ENCODE measurements around the gene SAMHD1. TPM values are rescaled to one million over a fixed set of nuclear protein-coding genes. Genes with fewer than 3 reads are reported as not detected.
A peak's percentile ranks its signal among the peaks of the same experiment; 100 is the strongest.
"Not testable (repeated sequence)": the region's sequence is repeated elsewhere in the genome, so short reads cannot be mapped to it uniquely, and the experiment has no call there.

SAMHD1 gene
- 100 to 1,000 TPM; 318 to 346 TPM for total RNA-seq

GRCh38 chr20:36951198-36951978, at the start of gene SAMHD1:
SAMHD1 (minus strand) TSS chr20:36951708; CDS start chr20:36951643, 65 bp downstream.
- CTCF ChIA-PET, result no interaction called here
- H3K36me3 Mint-ChIP-seq (ENCODE audit: low read depth), result peaks cover 38% of the 10 kb centered on the region
- ATAC-seq (peak; percentile 88), DNase-seq (peak; percentile 93)
- peak within 1 kb of the TSS; percentile 90 for H3K27ac Mint-ChIP-seq
- peaks cover 43% of the 10 kb centered on the region for H3K4me1 Mint-ChIP-seq (ENCODE audit: low read depth)
- no peaks in the 10 kb centered on the region for H3K9me3 Mint-ChIP-seq (ENCODE audit: insufficient read depth)
- peak within 1 kb of the TSS; percentile 99 for H3K4me3 Mint-ChIP-seq
- POLR2A ChIA-PET, result interaction anchor here (0.5 to 2.1 kb wide), 6 partner anchors 18 to 393 kb away, joined by 3 to 7 read pairs (median 4); no protein-coding TSS in a partner anchor
- H3K27me3 Mint-ChIP-seq (ENCODE audit: low read depth), result no peaks in the 10 kb centered on the region

- H3K9me3 Mint-ChIP-seq (ENCODE audit: insufficient read depth); H3K27ac Mint-ChIP-seq; DNase-seq; H3K4me3 Mint-ChIP-seq; POLR2A ChIA-PET; ATAC-seq; H3K27me3 Mint-ChIP-seq (ENCODE audit: low read depth); CTCF ChIA-PET: not testable (repeated sequence)
- peaks cover 57% of the 10 kb centered on the region for H3K36me3 Mint-ChIP-seq (ENCODE audit: low read depth)
- peaks cover 14% of the 10 kb centered on the region for H3K4me1 Mint-ChIP-seq (ENCODE audit: low read depth)
Measured at GRCh38 chr20:37000171-37000570, 48.7 kb upstream of the SAMHD1 start.

- POLR2A ChIA-PET, result no interaction called here
- Mint-ChIP-seq H3K4me3 (no peak overlapping the region), H3K4me1 (ENCODE audit: low read depth) (peaks cover 8% of the 10 kb centered on the region), H3K9me3 (ENCODE audit: insufficient read depth) (peaks cover 6% of the 10 kb centered on the region), H3K36me3 (ENCODE audit: low read depth) (peaks cover 66% of the 10 kb centered on the region), H3K27me3 (ENCODE audit: low read depth) (no peaks in the 10 kb centered on the region), H3K27ac (peak overlapping the region; percentile 63)
- no peak for DNase-seq
- CTCF ChIA-PET, result no interaction called here
- ATAC-seq, result no peak
Measured at GRCh38 chr20:36998652-36999051, 47.1 kb upstream of the SAMHD1 start.

GRCh38 chr20:36997121-36997520, 45.6 kb upstream of the SAMHD1 start:
- Mint-ChIP-seq H3K4me1 (ENCODE audit: low read depth) (peaks cover 8% of the 10 kb centered on the region), H3K4me3 (no peak overlapping the region), H3K9me3 (ENCODE audit: insufficient read depth) (peaks cover 6% of the 10 kb centered on the region), H3K27me3 (ENCODE audit: low read depth) (no peaks in the 10 kb centered on the region), H3K27ac (no peak overlapping the region), H3K36me3 (ENCODE audit: low read depth) (peaks cover 66% of the 10 kb centered on the region)
- ChIA-PET POLR2A (no interaction called here), CTCF (no interaction called here)
- DNase-seq (no peak), ATAC-seq (no peak)

- not testable (repeated sequence) for H3K4me3 Mint-ChIP-seq
- CTCF ChIA-PET, result interaction anchor here (1.6 to 1.7 kb wide), 2 partner anchors 10 to 14 kb away, joined by 4 read pairs; no protein-coding TSS in a partner anchor
Measured at GRCh38 chr20:36994221-36994620, 42.7 kb upstream of the SAMHD1 start.

GRCh38 chr20:36992802-36993334, 41.4 kb upstream of the SAMHD1 start:
- no peak overlapping the region for H3K4me3 Mint-ChIP-seq
- ATAC-seq, result no peak
- H3K36me3 Mint-ChIP-seq (ENCODE audit: low read depth), result peaks cover 74% of the 10 kb centered on the region
- POLR2A ChIA-PET, result interaction anchor here (1.1 kb wide), 1 partner anchor 36 kb away, joined by 3 read pairs; no protein-coding TSS in a partner anchor
- peaks cover 12% of the 10 kb centered on the region for H3K9me3 Mint-ChIP-seq (ENCODE audit: insufficient read depth)
- H3K27ac Mint-ChIP-seq, result no peak overlapping the region
- H3K27me3 Mint-ChIP-seq (ENCODE audit: low read depth), result no peaks in the 10 kb centered on the region
- H3K4me1 Mint-ChIP-seq (ENCODE audit: low read depth), result peaks cover 35% of the 10 kb centered on the region
- no peak for DNase-seq
- CTCF ChIA-PET, result no interaction called here

More at GRCh38 chr20:36994221-36994620, 42.7 kb upstream of the SAMHD1 start:
- H3K36me3 Mint-ChIP-seq (ENCODE audit: low read depth), result peaks cover 72% of the 10 kb centered on the region
- peaks cover 25% of the 10 kb centered on the region for H3K4me1 Mint-ChIP-seq (ENCODE audit: low read depth)
- H3K27ac Mint-ChIP-seq; DNase-seq; H3K27me3 Mint-ChIP-seq (ENCODE audit: low read depth); ATAC-seq; H3K9me3 Mint-ChIP-seq (ENCODE audit: insufficient read depth); POLR2A ChIA-PET: not testable (repeated sequence)

- Mint-ChIP-seq H3K27me3 (ENCODE audit: low read depth) (no peaks in the 10 kb centered on the region), H3K36me3 (ENCODE audit: low read depth) (peaks cover 68% of the 10 kb centered on the region), H3K4me1 (ENCODE audit: low read depth) (peaks cover 37% of the 10 kb centered on the region), H3K27ac (no peak overlapping the region), H3K4me3 (no peak overlapping the region), H3K9me3 (ENCODE audit: insufficient read depth) (peaks cover 12% of the 10 kb centered on the region)
- CTCF ChIA-PET, result no interaction called here
- ATAC-seq, result no peak
- DNase-seq, result no peak
- POLR2A ChIA-PET, result interaction anchor here (1.1 kb wide), 1 partner anchor 35 kb away, joined by 3 read pairs; no protein-coding TSS in a partner anchor
Measured at GRCh38 chr20:36991703-36992102, 40.2 kb upstream of the SAMHD1 start.

- Mint-ChIP-seq H3K4me1 (ENCODE audit: low read depth) (peaks cover 37% of the 10 kb centered on the region), H3K4me3 (no peak overlapping the region), H3K27me3 (ENCODE audit: low read depth) (no peaks in the 10 kb centered on the region), H3K9me3 (ENCODE audit: insufficient read depth) (peaks cover 6% of the 10 kb centered on the region), H3K27ac (peak overlapping the region; percentile 75), H3K36me3 (ENCODE audit: low read depth) (peaks cover 59% of the 10 kb centered on the region)
- DNase-seq, result no peak
- ChIA-PET POLR2A (no interaction called here), CTCF (interaction anchor here (1.2 kb wide), 1 partner anchor 18 kb away, joined by 4 read pairs; no protein-coding TSS in a partner anchor)
- ATAC-seq, result no peak
Measured at GRCh38 chr20:36989797-36990196, 38.3 kb upstream of the SAMHD1 start.

GRCh38 chr20:36988494-36988966, 37.0 kb upstream of the SAMHD1 start:
- peak; percentile 27 for ATAC-seq
- POLR2A ChIA-PET, result interaction anchor here (0.9 kb wide), 2 partner anchors 19 to 33 kb away, joined by 3 read pairs; no protein-coding TSS in a partner anchor
- Mint-ChIP-seq H3K36me3 (ENCODE audit: low read depth) (peaks cover 49% of the 10 kb centered on the region), H3K4me1 (ENCODE audit: low read depth) (peaks cover 37% of the 10 kb centered on the region), H3K27ac (peak overlapping the region; percentile 75), H3K4me3 (no peak overlapping the region), H3K27me3 (ENCODE audit: low read depth) (no peaks in the 10 kb centered on the region), H3K9me3 (ENCODE audit: insufficient read depth) (peaks cover 6% of the 10 kb centered on the region)
- CTCF ChIA-PET, result interaction anchor here (0.8 to 1.7 kb wide), 2 partner anchors 20 to 93 kb away, joined by 3 to 5 read pairs; no protein-coding TSS in a partner anchor
- no peak for DNase-seq

- H3K27ac Mint-ChIP-seq, result no peak overlapping the region
- CTCF ChIA-PET, result interaction anchor here (1.3 kb wide), 1 partner anchor 10 kb away, joined by 4 read pairs; no protein-coding TSS in a partner anchor
Measured at GRCh38 chr20:36984257-36984638, 32.7 kb upstream of the SAMHD1 start.

GRCh38 chr20:36975099-36975818, 23.8 kb upstream of the SAMHD1 start:
- POLR2A ChIA-PET, result interaction anchor here (0.6 to 1.4 kb wide), 5 partner anchors 25 to 120 kb away, joined by 3 to 7 read pairs (median 4); no protein-coding TSS in a partner anchor
- peak; percentile 84 for DNase-seq
- Mint-ChIP-seq H3K36me3 (ENCODE audit: low read depth) (peaks cover 8% of the 10 kb centered on the region), H3K27me3 (ENCODE audit: low read depth) (no peaks in the 10 kb centered on the region), H3K4me3 (peak overlapping the region; percentile 51), H3K4me1 (ENCODE audit: low read depth) (peaks cover 34% of the 10 kb centered on the region), H3K9me3 (ENCODE audit: insufficient read depth) (no peaks in the 10 kb centered on the region), H3K27ac (peak overlapping the region; percentile 89)
- CTCF ChIA-PET, result interaction anchor here (0.8 to 1.2 kb wide), 3 partner anchors 11 to 35 kb away, joined by 3 to 4 read pairs (median 4); no protein-coding TSS in a partner anchor
- peak; percentile 90 for ATAC-seq

More at GRCh38 chr20:36984257-36984638, 32.7 kb upstream of the SAMHD1 start:
- Mint-ChIP-seq H3K4me3 (no peak overlapping the region), H3K4me1 (ENCODE audit: low read depth) (peaks cover 16% of the 10 kb centered on the region), H3K36me3 (ENCODE audit: low read depth) (peaks cover 28% of the 10 kb centered on the region), H3K9me3 (ENCODE audit: insufficient read depth) (peaks cover 6% of the 10 kb centered on the region), H3K27me3 (ENCODE audit: low read depth) (no peaks in the 10 kb centered on the region)
- ATAC-seq, result no peak
- POLR2A ChIA-PET, result no interaction called here
- DNase-seq, result no peak

Data from activated CD8-positive, alpha-beta T cell treated with anti-CD3 and anti-CD28 coated beads, Interleukin-2, amount 10 ng/mL, durations not matched to agents 7 days and 5 days (primary cell).